Upper lobe of left lung (tissue), 6 donors: ENCODE data around the gene OPN5. TPM values are rescaled to one million over a fixed set of nuclear protein-coding genes. Genes with fewer than 3 reads are reported as not detected.

ENCODE experiments used
- ATAC-seq, 2 donors: fragments of 200-7000 bp; cut with Tn5 transposase; one replicate each; pipeline ENCODE4 v1.9.1; 2022; ENCODE audit warnings: mild to moderate bottlenecking in 2 of 2, moderate library complexity in 2 of 2; ENCODE audit not compliant: low FRiP score in 2 of 2
- DNase-seq, 2 donors: peaks; one replicate each; pipeline ENCODE4 v3.0.0-alpha.2; 2019 to 2020
- H3K27ac ChIP-seq, 4 donors: fragments of 200-600 bp; sonication (generic); one replicate each; pipeline ENCODE4 v1.5.1; 2016 to 2019
- H3K27me3 ChIP-seq, 4 donors: fragments of 200-600 bp; sonication (generic); one replicate each; pipeline ENCODE4 v1.5.1; 2017 to 2019
- H3K36me3 ChIP-seq, 4 donors: fragments of 200-600 bp; sonication (generic); one replicate each; pipeline ENCODE4 v1.5.1; 2016 to 2019
- H3K4me1 ChIP-seq, 4 donors: fragments of 200-600 bp; sonication (generic); one replicate each; pipeline ENCODE4 v1.5.1; 2018 to 2019
- H3K4me3 ChIP-seq, 4 donors: fragments of 200-600 bp; sonication (generic); one replicate each; pipeline ENCODE4 v1.5.1; 2017 to 2019; ENCODE audit warnings: mild to moderate bottlenecking in 2 of 4, moderate library complexity in 1 of 4
- H3K9me3 ChIP-seq, 4 donors: fragments of 200-600 bp; sonication (generic); one replicate each; pipeline ENCODE4 v1.5.1; 2018 to 2019
- CTCF ChIP-seq, 6 experiments: fragments of 450-650 bp in 4 of 6; fragments of 200-600 bp in 2 of 6; sonication (generic) in 2 of 6; IDR thresholded peaks; one replicate each; pipeline ENCODE4 v1.5.1; 2016 to 2019; ENCODE audit warnings: antibody characterized with exemption in 6 of 6
- EP300 ChIP-seq, 4 donors: sonication (generic); formaldehyde crosslinking; IDR thresholded peaks; one replicate each; pipeline ENCODE4 v1.5.1; 2017; ENCODE audit warnings: antibody characterized with exemption in 4 of 4, control low read depth in 2 of 4
- POLR2A ChIP-seq, 4 donors: fragments of 450-650 bp; IDR thresholded peaks; one replicate each; pipeline ENCODE4 v1.5.1; 2016 to 2017; ENCODE audit warnings: antibody characterized with exemption in 4 of 4, mild to moderate bottlenecking in 2 of 4
- POLR2AphosphoS5 ChIP-seq, 2 donors: sonication (generic); formaldehyde crosslinking; IDR thresholded peaks; one replicate each; pipeline ENCODE4 v1.5.1; 2017; ENCODE audit warnings: antibody characterized with exemption in 2 of 2
- whole genome bisulfite sequencing, 2 donors: methylation state at CpG; one replicate each; pipeline ENCODE4 v1.1.5; 2017 to 2018; 5-methylcytosine and 5-hydroxymethylcytosine counted together
- total RNA-seq, 6 donors: library from RNA; depleted of rRNA in 4 of 6; stranded (reverse); fragments of >200 nt in 4 of 6; gene quantifications; one replicate each; pipeline versions ENCODE4 v1.1.0 to v1.2.1, GENCODE V29; 2016 to 2021
- donor health status: DM: no; HTN: no; CAD: no; lungs with moderate emphysema.
- donor health status: DM: no; HTN: yes; CAD: no; lungs with severe emphysema.

The OPN5 gene
- total RNA-seq, 6 donors from 2014 or later: not detected

GRCh38 chr6:47810885-47811284, 29.1 kb downstream of the OPN5 start:
- WGBS, 2 donors: 67 to 73% methylated on average over 3 of the region's 3 CpGs

GRCh38 chr6:47811443-47811842, 29.6 kb downstream of the OPN5 start:
- H3K9me3 ChIP-seq: no peaks in the 10 kb centered on the region
- H3K4me3 ChIP-seq: no peak overlapping the region
- WGBS, 2 donors: 92 to 94% methylated on average over 3 of the region's 3 CpGs
- H3K36me3 ChIP-seq: no peaks in the 10 kb centered on the region
- DNase-seq (no peak), ATAC-seq (no peak)
- H3K27me3 ChIP-seq: no peaks in the 10 kb centered on the region
- no peak overlapping the region for H3K27ac ChIP-seq
- no peaks in the 10 kb centered on the region for H3K4me1 ChIP-seq
- TF ChIP-seq POLR2AphosphoS5 (IDR thresholded peaks at IDR 0.05): no peak
- no peak for TF ChIP-seq EP300 (IDR thresholded peaks at IDR 0.05)
- no peak for TF ChIP-seq CTCF (IDR thresholded peaks at IDR 0.05)
- no peak for TF ChIP-seq POLR2A (IDR thresholded peaks at IDR 0.05)

More at GRCh38 chr6:47810885-47811284, 29.1 kb downstream of the OPN5 start:
- Histone ChIP-seq H3K9me3 (no peaks in the 10 kb centered on the region), H3K27me3 (no peaks in the 10 kb centered on the region), H3K4me1 (no peaks in the 10 kb centered on the region), H3K4me3 (no peak overlapping the region), H3K27ac (no peak overlapping the region), H3K36me3 (no peaks in the 10 kb centered on the region)
- DNase-seq (no peak), ATAC-seq (no peak)
- TF ChIP-seq CTCF (IDR thresholded peaks at IDR 0.05) (no peak), POLR2AphosphoS5 (IDR thresholded peaks at IDR 0.05) (no peak), EP300 (IDR thresholded peaks at IDR 0.05) (no peak), POLR2A (IDR thresholded peaks at IDR 0.05) (no peak)

DNA sequence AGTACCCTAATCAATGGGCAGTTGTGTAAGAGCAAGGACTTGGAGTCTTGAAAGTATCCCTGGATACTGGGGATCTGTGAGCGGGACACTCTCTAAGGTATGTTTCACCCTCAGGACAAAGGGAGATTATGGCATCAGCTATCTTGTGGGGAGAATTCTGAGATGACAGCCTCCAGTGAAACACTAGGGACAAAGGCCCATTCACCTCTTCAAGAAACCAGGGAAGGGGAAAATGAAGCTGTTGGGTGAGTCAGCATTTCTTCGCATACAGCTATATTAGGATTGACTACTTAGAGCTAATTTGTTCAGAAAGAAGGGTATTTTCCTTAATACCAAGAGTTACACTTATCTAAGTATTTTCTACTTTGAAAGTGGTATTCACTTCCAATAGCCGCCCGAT, 35.9 kb downstream of the OPN5 start:
- ATAC-seq: no peak
- Histone ChIP-seq H3K36me3 (no peaks in the 10 kb centered on the region), H3K4me1 (no peaks in the 10 kb centered on the region), H3K9me3 (no peaks in the 10 kb centered on the region), H3K4me3 (no peak overlapping the region), H3K27me3 (no peaks in the 10 kb centered on the region), H3K27ac (no peak overlapping the region)
- DNase-seq: no peak
- WGBS, 2 donors: 90 to 97% methylated on average over 3 to 4 of the region's 4 CpGs
- TF ChIP-seq EP300 (IDR thresholded peaks at IDR 0.05): no peak
- no peak for TF ChIP-seq POLR2A (IDR thresholded peaks at IDR 0.05)
- no peak for TF ChIP-seq CTCF (IDR thresholded peaks at IDR 0.05)
- TF ChIP-seq POLR2AphosphoS5 (IDR thresholded peaks at IDR 0.05): no peak

DNA sequence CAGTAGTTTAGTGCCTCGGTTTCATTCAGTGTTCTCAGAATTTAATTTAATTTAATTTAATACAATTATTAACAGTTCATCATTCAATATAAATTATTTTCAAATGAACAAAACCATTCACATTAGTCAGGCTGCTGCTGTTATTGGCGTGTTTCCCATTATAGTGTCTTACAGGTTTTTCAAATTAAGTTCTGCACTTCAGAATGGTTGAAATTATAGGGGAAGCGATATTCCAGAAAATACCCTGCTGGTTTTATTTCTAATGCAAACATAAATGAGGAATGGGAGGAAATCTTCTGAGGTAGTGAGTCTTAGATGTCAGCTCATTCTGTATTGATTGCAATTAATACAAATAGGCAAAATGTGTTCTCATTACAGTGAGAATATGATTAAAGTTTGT, 37.6 kb downstream of the OPN5 start:
- Histone ChIP-seq H3K36me3 (no peaks in the 10 kb centered on the region), H3K4me1 (no peaks in the 10 kb centered on the region), H3K9me3 (no peaks in the 10 kb centered on the region), H3K27me3 (no peaks in the 10 kb centered on the region), H3K4me3 (no peak overlapping the region), H3K27ac (no peak overlapping the region)
- DNase-seq (no peak), ATAC-seq (no peak)
- no peak for TF ChIP-seq POLR2AphosphoS5 (IDR thresholded peaks at IDR 0.05)
- no peak for TF ChIP-seq EP300 (IDR thresholded peaks at IDR 0.05)
- TF ChIP-seq POLR2A (IDR thresholded peaks at IDR 0.05): no peak
- no peak for TF ChIP-seq CTCF (IDR thresholded peaks at IDR 0.05)
- WGBS, 2 donors: 76 to 86% methylated on average over 3 of the region's 3 CpGs

DNA sequence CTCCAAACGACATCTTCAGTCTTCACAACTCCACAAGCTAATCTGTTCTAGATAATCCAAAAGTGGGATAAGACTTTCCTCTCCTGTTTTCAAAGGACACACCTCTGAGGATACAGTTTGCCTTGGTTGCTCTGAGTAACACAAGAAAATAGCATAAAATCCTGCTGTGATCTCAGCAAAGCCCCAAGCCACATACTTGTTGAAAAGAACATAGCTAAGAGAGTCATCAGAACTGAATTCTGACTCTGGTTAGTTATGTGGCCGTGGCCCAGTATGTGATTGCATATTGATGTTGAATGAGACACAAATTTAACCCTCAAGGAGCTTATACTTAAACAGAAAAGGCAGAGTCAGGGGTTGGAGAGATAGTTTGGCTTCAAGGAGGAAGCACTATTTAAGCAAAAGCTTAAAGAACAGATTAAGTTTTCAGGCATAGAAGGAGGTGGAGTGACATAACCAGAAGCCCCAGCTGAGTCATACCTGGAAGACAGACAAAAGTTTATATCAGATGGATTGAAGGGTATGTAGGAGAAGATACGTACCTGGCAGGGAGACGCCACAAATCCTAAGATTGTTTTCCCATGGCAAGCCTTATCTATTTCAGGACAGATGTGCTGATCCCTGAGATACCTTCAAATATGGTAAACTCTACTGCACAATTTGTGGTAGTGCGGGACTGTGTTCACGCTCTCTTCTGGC, 41.2 kb downstream of the OPN5 start:
- no peak for ATAC-seq
- Histone ChIP-seq H3K4me1 (no peaks in the 10 kb centered on the region), H3K27ac (no peak overlapping the region), H3K27me3 (no peaks in the 10 kb centered on the region), H3K4me3 (no peak overlapping the region), H3K36me3 (no peaks in the 10 kb centered on the region), H3K9me3 (no peaks in the 10 kb centered on the region)
- no peak for DNase-seq
- TF ChIP-seq CTCF (IDR thresholded peaks at IDR 0.05): no peak
- no peak for TF ChIP-seq EP300 (IDR thresholded peaks at IDR 0.05)
- no peak for TF ChIP-seq POLR2A (IDR thresholded peaks at IDR 0.05)
- no peak for TF ChIP-seq POLR2AphosphoS5 (IDR thresholded peaks at IDR 0.05)
- WGBS, 2 donors: 88 to 93% methylated on average over 6 of the region's 6 CpGs
